ENCODE data around the gene PDK2.
A peak's percentile ranks its signal among the peaks of the same experiment; 100 is the strongest.

Gene PDK2

GRCh38 chr17:50151041-50151936, 56.1 kb downstream of the PDK2 start:
- peak; percentile 75 for DNase-seq (ENCODE audit: low read depth)

GRCh38 chr17:50151937-50152547, 56.9 kb downstream of the PDK2 start:
- DNase-seq (ENCODE audit: low read depth), result no peak

DNA sequence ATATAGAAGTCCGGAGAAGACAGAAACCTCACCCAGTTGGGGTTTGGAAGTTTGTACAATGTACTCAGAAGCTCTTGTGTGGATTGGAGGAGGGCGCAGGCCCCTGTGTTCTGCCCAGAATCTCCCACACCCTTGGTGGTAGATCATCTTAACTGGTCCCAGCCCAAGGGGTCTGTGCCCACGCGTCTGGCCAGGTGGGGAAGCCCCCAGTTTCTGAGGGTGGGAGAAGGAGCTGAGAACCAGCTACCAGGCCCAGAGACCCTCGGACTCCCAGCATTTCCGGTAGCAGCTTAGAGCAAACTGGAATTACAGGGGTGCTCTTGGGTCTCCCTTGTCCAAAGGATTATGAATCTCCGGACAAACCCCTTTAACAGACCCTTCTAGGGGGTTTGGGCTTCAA, 57.6 kb downstream of the PDK2 start:
- DNase-seq (ENCODE audit: low read depth), result no peak

DNA sequence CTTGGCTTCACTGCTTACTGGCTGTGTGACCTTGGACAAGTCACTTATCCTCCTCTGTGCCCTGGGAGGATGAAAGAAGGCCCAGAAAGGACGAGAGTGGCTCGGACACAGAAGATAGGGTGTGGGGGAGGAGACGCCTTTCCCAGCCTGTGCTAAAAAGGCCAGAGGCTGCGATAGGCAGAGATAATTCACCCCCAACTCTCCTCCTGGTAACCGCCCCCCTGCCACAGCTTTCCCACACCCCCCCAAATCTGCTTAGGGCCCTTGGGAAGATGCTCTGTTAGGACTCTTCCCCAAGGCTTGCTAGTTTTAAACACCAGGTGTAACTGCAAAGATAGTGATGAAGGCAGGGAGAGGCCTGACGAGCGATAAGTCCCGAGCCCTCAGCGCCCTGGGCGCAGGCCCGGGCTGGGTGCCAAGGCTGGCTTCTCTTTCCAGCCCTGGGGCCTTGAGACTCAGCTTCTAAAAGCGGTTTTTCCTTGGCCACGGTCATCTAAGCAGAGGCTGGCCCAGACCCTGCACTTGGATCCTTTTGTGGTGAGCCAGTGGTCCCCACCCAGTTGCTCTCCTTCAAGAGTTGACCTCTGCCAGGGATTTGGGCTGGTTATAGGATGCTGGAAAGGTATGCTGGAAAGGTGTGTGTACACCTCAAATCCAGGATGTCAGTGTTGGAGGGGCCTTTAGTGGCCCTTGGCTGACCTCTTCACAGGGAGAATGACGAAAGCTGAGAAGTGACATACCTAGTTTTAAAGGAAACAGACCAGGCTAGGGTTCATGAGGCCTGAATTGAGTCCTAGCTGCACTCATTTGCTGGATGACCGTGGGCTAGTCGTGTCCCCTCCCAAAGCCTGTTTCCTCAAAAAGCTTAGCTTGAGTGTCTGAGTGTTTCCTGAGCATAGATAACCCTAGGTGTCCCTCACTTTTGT, 58.8 kb downstream of the PDK2 start:
- DNase-seq (ENCODE audit: low read depth), result no peak

GRCh38 chr17:50154604-50155003, 59.5 kb downstream of the PDK2 start:
- no peak for DNase-seq (ENCODE audit: low read depth)

- DNase-seq (ENCODE audit: low read depth), result no peak
Measured at GRCh38 chr17:50155115-50155819, 60.1 kb downstream of the PDK2 start.

DNA sequence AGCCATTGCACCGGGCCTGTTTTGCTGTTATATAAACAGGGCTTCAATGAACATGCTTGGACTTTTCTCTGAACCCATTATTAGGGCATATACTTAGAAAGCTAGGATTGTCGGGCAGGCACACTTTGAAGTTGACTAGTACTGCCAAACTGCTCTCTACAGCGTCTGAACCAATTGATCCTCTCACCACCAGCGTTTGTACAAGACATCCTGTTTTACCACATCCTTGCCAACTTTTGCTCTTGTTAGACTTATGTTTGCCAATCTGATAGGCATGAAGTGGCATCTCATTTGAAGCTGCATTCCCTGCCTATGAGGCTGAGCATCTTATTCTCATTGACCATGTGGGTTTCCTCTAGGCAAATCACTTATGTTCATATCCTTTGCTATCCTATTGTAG, 62.7 kb downstream of the PDK2 start:
- no peak for DNase-seq (ENCODE audit: low read depth)

- peak; percentile 94 for DNase-seq (ENCODE audit: low read depth)
Measured at GRCh38 chr17:50161023-50161910, 66.1 kb downstream of the PDK2 start.
